ENCODE data around the gene JARID2.

DNA sequence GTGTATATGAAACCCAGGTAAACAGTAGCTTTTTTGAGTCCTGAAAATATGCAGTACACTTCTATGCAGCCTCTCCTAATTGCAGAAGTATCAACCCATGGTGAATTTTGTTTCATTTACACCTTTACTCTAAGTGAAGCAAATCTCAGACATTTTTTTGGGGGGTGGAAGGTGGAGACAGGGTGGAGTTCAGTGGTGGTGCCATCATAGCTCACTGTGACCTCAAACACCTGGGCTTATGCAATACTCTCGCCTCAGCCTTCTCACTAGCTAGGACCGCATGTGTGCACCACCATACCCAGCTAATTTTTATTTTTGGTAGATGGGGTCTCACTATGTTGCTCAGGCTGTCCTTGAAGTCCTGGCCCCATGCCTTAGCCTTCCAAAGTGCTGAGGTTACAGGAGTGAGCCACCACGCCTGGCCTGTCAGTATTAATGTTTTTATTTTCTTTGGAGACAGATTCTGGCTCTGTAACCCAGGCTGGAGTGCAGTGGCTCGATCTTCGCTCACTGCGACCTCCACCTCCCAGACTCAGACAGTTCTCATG is 80.3 kb downstream of the JARID2 start:
- TF ChIP-seq POLR2A (IDR thresholded peaks at IDR 0.05; ENCODE audit: low read depth, low read length) = no peak
- TF ChIP-seq POLR2AphosphoS5 (IDR thresholded peaks at IDR 0.05; ENCODE audit: low read depth, low read length) = no peak
- TF ChIP-seq SPI1 (IDR thresholded peaks at IDR 0.05; ENCODE audit: low read depth, low read length) = no peak
- no peak for TF ChIP-seq TAF1 (IDR thresholded peaks at IDR 0.05; ENCODE audit: low read depth, low read length)
- TF ChIP-seq POU2F2 (IDR thresholded peaks at IDR 0.05; ENCODE audit: low read depth, low read length) = no peak
- no peak for TF ChIP-seq PAX5 (IDR thresholded peaks at IDR 0.05; ENCODE audit: insufficient read depth, low read length, severe bottlenecking)
